Neural progenitor cell (in vitro differentiated cells): ENCODE measurements around the gene EIF4E.

Experiments used
- EZH2 ChIP-seq: fragments of 200-600 bp; sonication (generic); IDR thresholded peaks from 2 replicates; pipeline ENCODE4 v1.6.1; 2017; ENCODE audit warnings: antibody characterized with exemption, mild to moderate bottlenecking, moderate library complexity
- EZH2phosphoT487 ChIP-seq: fragments of 200-600 bp; sonication (generic); IDR thresholded peaks from 2 replicates; pipeline ENCODE4 v1.6.1; 2017; ENCODE audit warnings: antibody characterized with exemption
- TF ChIP-seq, protein P1 (sequence below): fragments of 200-600 bp; sonication (generic); IDR thresholded peaks from 2 replicates; pipeline ENCODE4 v1.5.1; 2017; ENCODE audit warnings: antibody characterized with exemption, mild to moderate bottlenecking

DNA sequence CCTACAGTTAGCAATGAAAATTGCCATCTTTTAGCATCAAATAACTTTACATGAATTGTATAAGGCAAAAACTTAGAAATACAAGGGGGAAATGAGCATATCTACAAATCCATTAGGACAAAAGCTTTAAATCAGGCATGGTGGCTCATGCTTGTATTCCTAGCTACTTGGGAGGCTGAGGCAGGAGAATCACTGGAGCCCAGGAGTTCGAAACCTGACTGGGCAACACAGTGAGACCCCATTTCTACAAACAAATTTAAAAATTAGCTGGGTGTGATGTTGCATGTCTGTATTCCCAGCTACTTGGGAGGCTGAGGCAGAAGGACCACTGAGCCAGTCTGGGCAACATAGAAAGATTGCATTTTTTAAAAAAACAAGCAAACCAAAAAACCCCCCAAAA is 61.3 kb downstream of the EIF4E start:
- TF ChIP-seq, protein P1, sequence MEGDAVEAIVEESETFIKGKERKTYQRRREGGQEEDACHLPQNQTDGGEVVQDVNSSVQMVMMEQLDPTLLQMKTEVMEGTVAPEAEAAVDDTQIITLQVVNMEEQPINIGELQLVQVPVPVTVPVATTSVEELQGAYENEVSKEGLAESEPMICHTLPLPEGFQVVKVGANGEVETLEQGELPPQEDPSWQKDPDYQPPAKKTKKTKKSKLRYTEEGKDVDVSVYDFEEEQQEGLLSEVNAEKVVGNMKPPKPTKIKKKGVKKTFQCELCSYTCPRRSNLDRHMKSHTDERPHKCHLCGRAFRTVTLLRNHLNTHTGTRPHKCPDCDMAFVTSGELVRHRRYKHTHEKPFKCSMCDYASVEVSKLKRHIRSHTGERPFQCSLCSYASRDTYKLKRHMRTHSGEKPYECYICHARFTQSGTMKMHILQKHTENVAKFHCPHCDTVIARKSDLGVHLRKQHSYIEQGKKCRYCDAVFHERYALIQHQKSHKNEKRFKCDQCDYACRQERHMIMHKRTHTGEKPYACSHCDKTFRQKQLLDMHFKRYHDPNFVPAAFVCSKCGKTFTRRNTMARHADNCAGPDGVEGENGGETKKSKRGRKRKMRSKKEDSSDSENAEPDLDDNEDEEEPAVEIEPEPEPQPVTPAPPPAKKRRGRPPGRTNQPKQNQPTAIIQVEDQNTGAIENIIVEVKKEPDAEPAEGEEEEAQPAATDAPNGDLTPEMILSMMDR = no peak
- TF ChIP-seq EZH2 (no peak), EZH2phosphoT487 (no peak)
